Activated CD8-positive, alpha-beta memory T cell treated with anti-CD3 and anti-CD28 coated beads, Interleukin-2, amount 50 U/mL, for 1 hour (primary cell): ENCODE results near the gene ZNF786.
"Not testable (repeated sequence)": the region's sequence is repeated elsewhere in the genome, so short reads cannot be mapped to it uniquely, and the experiment has no call there.

Experiments used
- DNase-seq: peaks from one replicate; pipeline ENCODE4 v3.0.0-alpha.2; 2020; ENCODE audit errors: extremely low read depth

The ZNF786 gene

GRCh38 chr7:149090397-149091195, at the start of gene ZNF786:
Gene ZNF786 (minus strand): TSS chr7:149090718. CDS start chr7:149090640, 78 bp downstream.
- DNase-seq, result peak; percentile 76

- DNase-seq, result no peak
Observed at GRCh38 chr7:149136118-149136517, 45.6 kb upstream of the ZNF786 start.

DNA sequence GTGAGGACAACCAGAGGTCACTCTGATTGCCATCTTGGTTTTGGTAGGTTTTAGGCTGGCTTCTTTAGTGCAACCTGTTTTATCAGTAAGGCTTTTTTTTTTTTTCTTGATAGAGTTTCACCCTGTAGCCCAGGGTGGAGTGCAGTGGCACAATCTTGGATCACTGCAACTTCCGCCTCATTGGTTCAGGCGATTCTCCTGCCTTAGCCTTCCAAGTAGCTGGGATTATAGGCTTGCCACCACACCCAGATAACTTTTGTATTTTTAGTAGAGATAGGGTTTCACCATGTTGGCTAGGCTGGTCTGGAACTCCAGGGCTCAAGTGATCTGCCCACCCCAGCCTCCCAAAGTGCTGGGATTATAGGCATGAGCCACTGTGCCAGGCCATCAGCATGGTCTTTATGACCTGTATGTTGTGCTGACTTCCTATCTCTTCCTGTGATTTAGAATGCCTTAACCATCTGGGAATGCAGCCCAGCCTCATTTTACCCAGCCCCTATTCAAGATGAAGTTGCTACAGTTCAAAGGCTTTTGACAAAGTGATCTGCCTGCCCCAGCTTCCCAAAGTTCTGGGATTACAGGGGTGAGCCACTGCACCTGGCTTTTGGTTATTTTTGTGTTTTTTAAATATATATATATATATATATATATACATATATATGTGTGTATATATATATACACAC, 42.7 kb upstream of the ZNF786 start:
- no peak for DNase-seq

GRCh38 chr7:149130572-149131198, 40.2 kb upstream of the ZNF786 start:
- no peak for DNase-seq

GRCh38 chr7:149126662-149127266, 36.2 kb upstream of the ZNF786 start:
- DNase-seq, result no peak

- DNase-seq, result peak; percentile 76
Observed at GRCh38 chr7:149125863-149126661, 35.5 kb upstream of the ZNF786 start, which contains the start of gene ZNF425. Gene ZNF425 (minus strand): TSS chr7:149126324. CDS start chr7:149126213, 111 bp downstream.

GRCh38 chr7:149125189-149125862, 34.8 kb upstream of the ZNF786 start:
- DNase-seq, result no peak

DNA sequence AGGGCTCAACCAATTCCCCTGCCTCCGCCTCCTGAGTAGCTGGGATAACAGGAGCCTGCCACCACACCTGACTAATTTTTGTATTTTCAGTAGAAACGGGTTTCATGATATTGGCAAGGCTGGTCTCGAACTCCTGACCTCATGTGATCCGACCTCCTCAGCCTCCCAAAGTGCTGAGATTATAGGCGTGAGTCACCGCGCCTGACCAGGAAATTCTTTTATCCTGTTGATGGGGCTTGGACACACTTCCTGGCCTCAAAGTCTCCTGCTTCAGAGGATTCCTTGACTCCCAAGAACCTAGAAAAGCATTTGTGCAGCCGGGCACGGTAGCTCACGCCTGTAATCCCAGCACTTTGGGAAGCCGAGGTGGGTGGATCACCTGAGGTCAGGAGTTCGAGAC, 19.5 kb upstream of the ZNF786 start:
- DNase-seq, result no peak

GRCh38 chr7:149104749-149105148, 14.2 kb upstream of the ZNF786 start:
- no peak for DNase-seq

- no peak for DNase-seq
Observed at GRCh38 chr7:149104214-149104613, 13.7 kb upstream of the ZNF786 start.

DNA sequence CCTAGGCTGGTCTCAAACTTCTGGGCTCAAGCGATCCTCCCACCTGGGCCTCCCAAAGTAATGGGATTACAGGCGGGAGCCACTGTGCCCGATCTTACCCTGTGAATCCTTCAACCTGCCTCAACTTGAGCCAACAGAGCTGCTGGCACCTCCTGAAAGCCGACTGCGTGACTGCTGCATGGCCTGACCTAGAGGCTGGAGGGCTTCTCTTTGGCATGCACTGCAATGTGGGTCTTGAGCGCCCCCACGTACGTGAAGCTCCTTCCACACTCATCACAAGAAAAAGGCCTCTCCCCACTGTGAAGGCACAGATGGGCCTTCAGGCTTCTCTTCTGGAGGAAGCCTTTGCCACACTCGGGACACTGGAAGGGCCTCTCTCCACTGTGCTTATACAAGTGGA, 12.9 kb upstream of the ZNF786 start:
- no peak for DNase-seq

- no peak for DNase-seq
Observed at GRCh38 chr7:149102666-149103065, 12.1 kb upstream of the ZNF786 start.

GRCh38 chr7:149100821-149101220, 10.3 kb upstream of the ZNF786 start:
- DNase-seq, result no peak

GRCh38 chr7:149099058-149099457, 8.5 kb upstream of the ZNF786 start:
- DNase-seq, result no peak

- DNase-seq, result no peak
Observed at GRCh38 chr7:149097088-149097487, 6.6 kb upstream of the ZNF786 start.

DNA sequence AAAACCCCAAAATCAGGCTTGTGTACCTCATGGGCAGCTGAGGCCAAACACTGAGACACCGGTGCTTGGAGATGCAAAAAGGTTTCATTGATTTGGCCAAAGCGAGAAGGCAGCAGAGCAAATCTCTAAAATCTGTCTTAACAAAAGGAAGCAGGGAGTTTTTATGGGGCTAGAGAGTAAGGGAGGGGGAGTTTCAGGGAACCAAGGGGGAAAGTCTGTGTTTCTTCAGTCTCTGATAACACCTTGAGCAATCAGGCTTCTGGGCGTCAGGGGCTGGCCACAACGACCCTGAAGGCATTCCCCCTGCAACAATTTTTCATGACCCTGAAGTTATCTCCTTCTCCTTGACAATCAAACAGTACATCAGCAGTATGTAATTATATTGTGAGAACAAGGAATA, 2.7 kb upstream of the ZNF786 start:
- DNase-seq, result no peak

- not testable (repeated sequence) for DNase-seq
Observed at GRCh38 chr7:149092244-149092643, 1.7 kb upstream of the ZNF786 start.

- DNase-seq, result no peak
Observed at GRCh38 chr7:149087376-149087775, 3.1 kb downstream of the ZNF786 start.

DNA sequence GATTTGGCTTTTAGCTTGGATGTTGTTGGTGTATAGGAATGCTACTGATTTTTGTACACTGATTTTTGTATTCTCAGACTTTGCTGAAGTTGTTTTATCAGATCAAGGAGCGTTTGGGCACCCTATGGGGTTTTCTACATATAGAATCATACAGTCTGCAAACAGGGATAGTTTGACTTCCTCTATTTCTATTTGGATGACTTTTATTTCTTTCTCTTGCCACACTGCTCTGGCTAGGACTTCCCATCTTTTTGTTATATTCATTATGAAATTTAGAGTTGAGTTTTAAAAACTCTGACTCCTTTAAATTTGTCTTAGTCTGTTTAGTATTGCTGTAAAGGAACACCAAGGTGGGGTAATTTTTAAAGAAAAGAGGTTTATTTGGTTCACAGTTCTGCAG, 4.7 kb downstream of the ZNF786 start:
- no peak for DNase-seq

DNA sequence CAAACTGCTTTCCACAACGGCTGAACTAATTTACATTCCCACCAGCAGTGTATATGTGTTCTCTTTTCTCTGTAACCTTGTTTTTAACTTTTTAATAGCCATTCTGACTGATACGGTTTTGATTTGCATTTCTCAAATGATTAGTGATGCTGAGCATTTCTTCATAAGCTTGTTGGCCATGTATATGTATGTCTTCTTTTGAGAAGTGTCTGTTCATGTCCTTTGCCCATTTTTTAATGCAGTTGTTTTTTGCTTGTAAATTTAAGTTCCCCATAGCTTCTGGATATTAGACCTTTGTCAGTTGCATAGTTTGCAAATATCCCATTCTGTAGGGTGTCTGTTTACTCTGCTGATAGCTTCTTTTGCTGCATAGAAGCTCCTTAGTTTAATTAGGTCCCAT, 6.1 kb downstream of the ZNF786 start:
- no peak for DNase-seq

DNA sequence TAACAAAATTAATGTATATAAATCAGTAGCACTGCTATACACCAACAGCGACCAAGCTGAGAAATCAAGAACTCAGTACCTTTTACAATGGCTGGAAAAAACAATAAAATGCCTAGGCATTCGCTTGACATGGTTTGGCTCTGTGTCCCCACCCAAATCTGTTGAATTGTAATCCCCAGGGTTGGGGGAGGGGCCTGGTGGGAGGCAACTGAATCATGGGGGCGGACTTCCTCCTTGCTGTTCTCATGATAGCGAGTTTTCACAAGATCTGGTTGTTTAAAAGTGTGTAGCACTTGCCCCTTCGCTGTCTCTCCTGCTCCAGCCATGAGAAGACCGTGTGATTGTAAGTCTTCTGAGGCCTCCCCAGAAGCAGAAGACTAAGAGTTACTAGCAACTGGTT, 8.6 kb downstream of the ZNF786 start:
- no peak for DNase-seq
